IMR-90 (cell line): ENCODE data around the gene TNS1. TPM values are rescaled to one million over a fixed set of nuclear protein-coding genes. Genes with fewer than 3 reads are reported as not detected.

ENCODE experiments used
- ATAC-seq: fragments of 200-7000 bp; cut with Tn5 transposase; 2 replicates; pipeline ENCODE4 v1.9.1; 2020; ENCODE audit warnings: low read depth, mild to moderate bottlenecking, moderate library complexity
- BruUV-seq: library from RNA; stranded (reverse); fragments of 400-500 nt; replicated peaks from 2 replicates; lab custom pipeline; 2021; lab: Mats Ljungman, UMichigan
- CTCF ChIA-PET: fragments of 300-600 bp; formaldehyde crosslinking; extraction: SDS; loops from one replicate; lab custom pipeline; 2021; ENCODE audit warnings: antibody characterized with exemption; lab: Yijun Ruan, JAX
- POLR2A ChIA-PET: fragments of 300-600 bp; sonication (Branson Sonifier 250); formaldehyde crosslinking; loops from one replicate; lab custom pipeline; 2022; ENCODE audit warnings: antibody characterized with exemption; ENCODE audit not compliant: unreplicated experiment; lab: Charles Lee
- DNase-seq: peaks from one replicate; pipeline ENCODE4 v3.0.0; 2013
- H2AFZ ChIP-seq: replicated peaks from 2 replicates; pipeline ENCODE3; 2013; ENCODE audit warnings: low read length, mild to moderate bottlenecking; ENCODE audit not compliant: poor library complexity
- H2AK5ac ChIP-seq: 2 replicates; pipeline ENCODE4 v1.6.1; 2013; ENCODE audit warnings: low read depth, low read length, inconsistent platforms
- H2AK9ac ChIP-seq: replicated peaks from 2 replicates; pipeline ENCODE3; 2013; ENCODE audit warnings: mild to moderate bottlenecking, low read depth, low read length, moderate library complexity; ENCODE audit not compliant: poor library complexity
- H2BK120ac ChIP-seq: 2 replicates; pipeline ENCODE4 v1.6.1; 2013; ENCODE audit warnings: low read depth, low read length, inconsistent platforms
- H2BK15ac ChIP-seq: 3 replicates; pipeline ENCODE4 v1.6.1; 2013; ENCODE audit warnings: low read depth, low read length, inconsistent platforms
- H2BK20ac ChIP-seq: 2 replicates; pipeline ENCODE4 v1.6.1; 2013; ENCODE audit warnings: low read depth, mild to moderate bottlenecking, inconsistent platforms, low read length, moderate library complexity
- H2BK5ac ChIP-seq: 2 replicates; pipeline ENCODE4 v1.6.1; 2013; ENCODE audit warnings: mild to moderate bottlenecking, low read depth, low read length, inconsistent platforms; ENCODE audit not compliant: poor library complexity, severe bottlenecking
- H3K14ac ChIP-seq: replicated peaks from 2 replicates; pipeline ENCODE4 v1.6.1; 2013; ENCODE audit warnings: low read depth, low read length, inconsistent platforms
- H3K18ac ChIP-seq: 2 replicates; pipeline ENCODE4 v1.6.1; 2013; ENCODE audit warnings: low read depth, low read length, control low read depth
- H3K23ac ChIP-seq: 2 replicates; pipeline ENCODE4 v1.6.1; 2013; ENCODE audit warnings: low read depth, low read length, inconsistent platforms
- H3K27ac ChIP-seq: 2 replicates; pipeline ENCODE4 v1.5.1; 2013; ENCODE audit warnings: mild to moderate bottlenecking, control low read depth, low read length; ENCODE audit not compliant: insufficient read depth
- H3K27me3 ChIP-seq: 2 replicates; pipeline ENCODE4 v1.6.1; 2013; ENCODE audit warnings: low read length; ENCODE audit not compliant: control insufficient read depth, insufficient read depth
- H3K36me3 ChIP-seq: 2 replicates; pipeline ENCODE4 v1.6.1; 2013; ENCODE audit warnings: low read length, mixed read lengths; ENCODE audit not compliant: control insufficient read depth, insufficient read depth
- H3K4ac ChIP-seq: 2 replicates; pipeline ENCODE4 v1.6.1; 2013; ENCODE audit warnings: low read depth, low read length, inconsistent platforms
- H3K4me1 ChIP-seq: 2 replicates; pipeline ENCODE4 v1.6.1; 2013; ENCODE audit warnings: low read length, mixed read lengths; ENCODE audit not compliant: control insufficient read depth, insufficient read depth
- H3K4me2 ChIP-seq: 2 replicates; pipeline ENCODE4 v1.6.1; 2013; ENCODE audit warnings: low read depth, mild to moderate bottlenecking, control low read depth, low read length, moderate library complexity
- H3K4me3 ChIP-seq: 2 replicates; pipeline ENCODE4 v1.5.1; 2013; ENCODE audit warnings: low read depth, mild to moderate bottlenecking, control low read depth, low read length, moderate library complexity; ENCODE audit not compliant: insufficient read depth
- H3K56ac ChIP-seq: 2 replicates; pipeline ENCODE4 v1.6.1; 2013; ENCODE audit warnings: low read length, inconsistent platforms; ENCODE audit not compliant: insufficient read depth; ENCODE audit errors: extremely low read depth
- H3K79me1 ChIP-seq, 2 experiments: 2 replicates each; pipeline ENCODE4 v1.6.1; 2013; ENCODE audit warnings: low read length in 2 of 2, inconsistent platforms in 1 of 2, low read depth in 1 of 2
- H3K9ac ChIP-seq: 2 replicates; pipeline ENCODE4 v1.6.1; 2013; ENCODE audit warnings: low read depth, low read length, control low read depth
- H3K9me1 ChIP-seq: 2 replicates; pipeline ENCODE4 v1.6.1; 2013; ENCODE audit warnings: low read length, inconsistent platforms; ENCODE audit not compliant: insufficient read depth
- H3K9me3 ChIP-seq: 2 replicates; pipeline ENCODE4 v1.6.1; 2013; ENCODE audit warnings: low read length; ENCODE audit not compliant: control insufficient read depth, insufficient read depth
- H4K20me1 ChIP-seq: 2 replicates; pipeline ENCODE4 v1.6.1; 2013; ENCODE audit warnings: low read length, inconsistent platforms; ENCODE audit not compliant: insufficient read depth
- H4K5ac ChIP-seq: 2 replicates; pipeline ENCODE4 v1.6.1; 2013; ENCODE audit warnings: mild to moderate bottlenecking, low read depth, low read length, control low read depth
- H4K8ac ChIP-seq, 2 experiments: 2 replicates each; pipeline ENCODE4 v1.6.1; 2013; ENCODE audit warnings: low read depth in 2 of 2, low read length in 2 of 2, control low read depth in 1 of 2, inconsistent platforms in 1 of 2
- H4K91ac ChIP-seq: 2 replicates; pipeline ENCODE4 v1.6.1; 2013; ENCODE audit warnings: low read depth, low read length, inconsistent platforms; ENCODE audit not compliant: insufficient read depth
- BHLHE40 ChIP-seq: fragments of 150-350 bp; IDR thresholded peaks from 2 replicates; pipeline ENCODE4 v1.6.1; 2016; ENCODE audit warnings: mild to moderate bottlenecking, low read depth, low read length
- MAZ ChIP-seq: IDR thresholded peaks from 2 replicates; pipeline ENCODE4 v1.6.1; 2012; ENCODE audit warnings: low read depth, mild to moderate bottlenecking, low read length, improper control_type of control experiment, moderate library complexity, borderline replicate concordance
- NFE2L2 ChIP-seq: fragments of 150-350 bp; IDR thresholded peaks from 2 replicates; pipeline ENCODE4 v1.6.1; 2016; ENCODE audit warnings: low read depth, mild to moderate bottlenecking, low read length
- RFX5 ChIP-seq: IDR thresholded peaks from 2 replicates; pipeline ENCODE4 v1.8.0; 2012; ENCODE audit warnings: low read depth, mild to moderate bottlenecking, low read length, moderate library complexity
- WGBS, 2 experiments: methylation state at CpG; one replicate each; pipeline versions ENCODE4 v1.1.5 to v1.1.7; 2013; ENCODE audit warnings: missing lambda C conversion rate in 2 of 2; ENCODE audit not compliant: insufficient read length in 1 of 2; ENCODE audit errors: extremely low coverage in 2 of 2; 5-methylcytosine and 5-hydroxymethylcytosine counted together
- dilution Hi-C: fragments of 300-500 bp; cut with HindIII; formaldehyde crosslinking; loops from one replicate; pipeline ENCODE4 v1.14.3; 2018; ENCODE audit warnings: low sequenced_read_pairs; ENCODE audit not compliant: unreplicated experiment
- in situ Hi-C: fragments of 300-500 bp; cut with MboI; formaldehyde crosslinking; loops from 3 replicates; pipeline ENCODE4 v1.14.3; 2019; ENCODE audit warnings: low sequenced_read_pairs, inconsistent platforms, mixed read lengths
- intact Hi-C: fragments of 100-400 bp; cut with micrococcal nuclease; formaldehyde crosslinking; loops from 2 replicates; pipeline ENCODE4 v1.10.0; 2022
- polyA plus RNA-seq, 3 experiments: library from polyadenylated mRNA; depleted of rRNA; stranded (reverse); fragments of >200 nt; gene quantifications; 2 replicates each; pipeline ENCODE4 v1.2.3, GENCODE V29; 2012; ENCODE audit warnings: low replicate concordance in 1 of 3
- total RNA-seq: library from RNA; depleted of rRNA; stranded (reverse); fragments of >200 nt; gene quantifications from 2 replicates; pipeline ENCODE4 v1.2.3, GENCODE V29; 2012

TNS1 gene
- total and polyA plus RNA-seq, 2 of the 4 experiments (the other 2 are of a cell fraction) = 41.1 to 45.2 TPM

GRCh38 chr2:217804338-217804737 lies 198.5 kb downstream of the TNS1 start (continued):
- no peak for TF ChIP-seq MAZ
- TF ChIP-seq BHLHE40 = no peak
- TF ChIP-seq RFX5 = no peak

- H2BK20ac ChIP-seq = no peak overlapping the region
- intact Hi-C loops = no loop called here
- H3K27ac ChIP-seq = no peak overlapping the region
- no peak overlapping the region for H4K91ac ChIP-seq
- no peak overlapping the region for H3K4me2 ChIP-seq
- no peak overlapping the region for H3K4ac ChIP-seq
- POLR2A ChIA-PET = no interaction called here
- no peak overlapping the region for H2BK5ac ChIP-seq
- no peak overlapping the region for H4K5ac ChIP-seq
- in situ Hi-C loops = no loop called here
- no TSS peak for BruUV-seq
- no peak overlapping the region for H2AFZ ChIP-seq
- no peak overlapping the region for H2AK5ac ChIP-seq
- H3K27me3 ChIP-seq = no peaks in the 10 kb centered on the region
- no peak overlapping the region for H4K8ac ChIP-seq
- CTCF ChIA-PET = interaction anchor here (1.1 kb wide), 1 partner anchor 18 kb away, joined by 3 read pairs; no protein-coding TSS in a partner anchor
- peaks cover 29% of the 10 kb centered on the region for H4K20me1 ChIP-seq
- dilution Hi-C loops = no loop called here
- H3K79me1 ChIP-seq = peaks cover 10 to 18% of the 10 kb centered on the region in 2 experiments
- no peak overlapping the region for H3K23ac ChIP-seq
- H3K9me1 ChIP-seq = peaks cover 7% of the 10 kb centered on the region
- no peak overlapping the region for H2AK9ac ChIP-seq
- H2BK120ac ChIP-seq = no peak overlapping the region
- ATAC-seq (no peak), DNase-seq (no peak)
- no peak overlapping the region for H3K56ac ChIP-seq
- TF ChIP-seq BHLHE40 (no peak), NFE2L2 (no peak)
- no peak overlapping the region for H3K18ac ChIP-seq
- H2BK15ac ChIP-seq = no peak overlapping the region
- H3K4me1 ChIP-seq = peaks cover 2% of the 10 kb centered on the region; the same call in 1 of the 2 replicates
- H3K9ac ChIP-seq = no peak overlapping the region
- H3K14ac ChIP-seq = no peak overlapping the region
- H3K9me3 ChIP-seq = no peaks in the 10 kb centered on the region
- H3K36me3 ChIP-seq = peaks cover 66% of the 10 kb centered on the region
- 100% methylated on average over 1 of the region's 3 CpGs; no CpG with 5 or more reads in 1 of the 2 experiments for WGBS, 2 experiments
- no peak overlapping the region for H3K4me3 ChIP-seq
Measured at GRCh38 chr2:217803653-217803960, 199.2 kb downstream of the TNS1 start.
